ENCODE data around the gene KCNJ10. TPM values are rescaled to one million over a fixed set of nuclear protein-coding genes. Genes with fewer than 3 reads are reported as not detected.

Gene KCNJ10
- total and polyA plus RNA-seq, 2 of the 13 experiments (the other 11 are each of a cell fraction or from before 2014, with no cell fraction given) = 4.4 to 10.3 TPM

DNA sequence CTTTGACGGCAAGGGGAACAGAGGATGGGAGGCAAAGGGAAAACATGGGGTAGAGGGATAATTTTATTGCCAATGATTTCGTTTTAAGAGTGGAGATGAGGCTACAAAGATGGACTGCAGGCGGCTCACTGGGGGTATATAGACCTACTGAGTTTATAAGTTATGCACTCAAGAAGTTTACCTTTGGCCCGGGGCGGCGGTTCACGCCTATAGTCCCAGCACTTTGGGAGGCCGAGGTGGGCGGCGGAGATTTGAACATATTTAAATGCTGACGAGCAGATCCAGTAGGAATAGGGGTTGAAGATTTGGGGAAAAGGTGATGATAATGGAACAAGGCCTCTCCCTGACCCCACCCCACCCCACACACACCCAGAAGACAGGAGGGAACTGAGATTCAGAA, 107.8 kb downstream of the KCNJ10 start (continued):
- TF ChIP-seq MAZ (IDR thresholded peaks at IDR 0.05; ENCODE audit: borderline replicate concordance, low read depth, low read length) (no peak), MAZ (CRISPR knock-in tag; IDR thresholded peaks at IDR 0.05; ENCODE audit: low read depth) (no peak), GFI1 (CRISPR knock-in tag; IDR thresholded peaks at IDR 0.05; ENCODE audit: borderline replicate concordance) (no peak), TBP (CRISPR knock-in tag; IDR thresholded peaks at IDR 0.05) (no peak), ZSCAN21 (CRISPR knock-in tag; IDR thresholded peaks at IDR 0.05; ENCODE audit: borderline replicate concordance) (no peak), SMARCC2 (IDR thresholded peaks at IDR 0.05) (no peak), HOXA3 (CRISPR knock-in tag; IDR thresholded peaks at IDR 0.05) (no peak)

DNA sequence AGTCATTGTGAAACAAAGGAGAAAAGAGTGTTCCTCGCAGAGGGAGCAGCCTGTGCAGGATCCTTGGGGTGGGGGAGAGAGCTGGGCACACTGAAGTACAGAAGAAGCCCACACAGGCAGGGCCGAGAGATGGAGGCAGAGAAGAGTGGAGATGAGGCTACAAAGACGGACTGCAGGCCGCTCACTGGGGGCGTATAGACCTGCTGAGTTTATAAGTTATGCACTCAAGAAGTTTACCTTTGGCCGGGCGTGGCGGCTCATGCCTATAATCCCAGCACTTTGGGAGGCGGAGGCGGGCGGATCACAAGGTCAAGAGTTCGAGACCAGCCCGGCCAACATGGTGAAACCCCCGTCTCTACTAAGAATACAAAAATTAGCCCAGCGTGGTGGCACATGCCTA, 108.3 kb downstream of the KCNJ10 start:
- DNase-seq (ENCODE audit: low spot score) (no peak), ATAC-seq (no peak), FAIRE-seq (no peak)
- no peak overlapping the region for H2AFZ ChIP-seq (ENCODE audit: low read length)
- no peaks in the 10 kb centered on the region for H4K20me1 ChIP-seq (ENCODE audit: insufficient read depth, low read length)
- no peaks in the 10 kb centered on the region for H3K79me2 ChIP-seq (ENCODE audit: insufficient read depth, low read length)
- in situ Hi-C loops (cut with HindIII; ENCODE audit: extremely low pct_ligation_motif_present, low pct_unique_long_range_greater_than_20kb) (no loop called here), intact Hi-C loops (cut with micrococcal nuclease; ENCODE audit: unreplicated experiment) (no loop called here)
- H3K36me3 ChIP-seq (replicated peaks in 1 of 2; ENCODE audit: control insufficient read depth in 1 of 2, insufficient read depth in 2 of 2, low read length in 2 of 2) = no peaks in the 10 kb centered on the region
- no peaks in the 10 kb centered on the region for H3K9me3 ChIP-seq (ENCODE audit: low read length)
- no TSS peak for BruUV-seq (replicated peaks)
- no peaks in the 10 kb centered on the region for H3K4me1 ChIP-seq (ENCODE audit: insufficient read depth, low read length)
- 38% methylated on average over 15 of the region's 15 CpGs for WGBS (ENCODE audit: low lambda C conversion rate)
- no peak overlapping the region for H3K4me3 ChIP-seq (replicated peaks in 1 of 3; ENCODE audit: insufficient read depth in 1 of 3, low read depth in 2 of 3, low read length in 3 of 3)
- peaks cover 0 to 25% of the 10 kb centered on the region in 2 experiments; a peak in 3 of 5 replicates for H3K27me3 ChIP-seq (ENCODE audit: control insufficient read depth in 1 of 2, insufficient read depth in 2 of 2, low read length in 2 of 2)
- CTCF ChIA-PET (ENCODE audit: low intra/inter-chr PET ratio, low total read pairs) = no interaction called here
- no peak overlapping the region for H3K9ac ChIP-seq (ENCODE audit: insufficient read depth, low read depth, low read length)
- no peak overlapping the region for H3K27ac ChIP-seq (ENCODE audit: extremely low read length, insufficient read depth, low read length)
- POLR2A ChIA-PET = no interaction called here
- no peak overlapping the region for H3K4me2 ChIP-seq (ENCODE audit: low read depth, low read length)
- no peak for TF ChIP-seq ZNF101 (CRISPR knock-in tag; IDR thresholded peaks at IDR 0.05; ENCODE audit: borderline replicate concordance, low read depth)
- TF ChIP-seq SAP130 (CRISPR knock-in tag; IDR thresholded peaks at IDR 0.05; ENCODE audit: low read depth) = no peak
- no peak for TF ChIP-seq HNF4G (IDR thresholded peaks at IDR 0.05; ENCODE audit: borderline replicate concordance, low read depth, low read length)
- TF ChIP-seq HNF4G (CRISPR knock-in tag; IDR thresholded peaks at IDR 0.05; ENCODE audit: borderline replicate concordance, low read depth) = no peak
- TF ChIP-seq, protein P1, sequence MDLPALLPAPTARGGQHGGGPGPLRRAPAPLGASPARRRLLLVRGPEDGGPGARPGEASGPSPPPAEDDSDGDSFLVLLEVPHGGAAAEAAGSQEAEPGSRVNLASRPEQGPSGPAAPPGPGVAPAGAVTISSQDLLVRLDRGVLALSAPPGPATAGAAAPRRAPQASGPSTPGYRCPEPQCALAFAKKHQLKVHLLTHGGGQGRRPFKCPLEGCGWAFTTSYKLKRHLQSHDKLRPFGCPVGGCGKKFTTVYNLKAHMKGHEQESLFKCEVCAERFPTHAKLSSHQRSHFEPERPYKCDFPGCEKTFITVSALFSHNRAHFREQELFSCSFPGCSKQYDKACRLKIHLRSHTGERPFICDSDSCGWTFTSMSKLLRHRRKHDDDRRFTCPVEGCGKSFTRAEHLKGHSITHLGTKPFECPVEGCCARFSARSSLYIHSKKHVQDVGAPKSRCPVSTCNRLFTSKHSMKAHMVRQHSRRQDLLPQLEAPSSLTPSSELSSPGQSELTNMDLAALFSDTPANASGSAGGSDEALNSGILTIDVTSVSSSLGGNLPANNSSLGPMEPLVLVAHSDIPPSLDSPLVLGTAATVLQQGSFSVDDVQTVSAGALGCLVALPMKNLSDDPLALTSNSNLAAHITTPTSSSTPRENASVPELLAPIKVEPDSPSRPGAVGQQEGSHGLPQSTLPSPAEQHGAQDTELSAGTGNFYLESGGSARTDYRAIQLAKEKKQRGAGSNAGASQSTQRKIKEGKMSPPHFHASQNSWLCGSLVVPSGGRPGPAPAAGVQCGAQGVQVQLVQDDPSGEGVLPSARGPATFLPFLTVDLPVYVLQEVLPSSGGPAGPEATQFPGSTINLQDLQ (CRISPR knock-in tag; IDR thresholded peaks at IDR 0.05) = no peak
- TF ChIP-seq, protein P2, sequence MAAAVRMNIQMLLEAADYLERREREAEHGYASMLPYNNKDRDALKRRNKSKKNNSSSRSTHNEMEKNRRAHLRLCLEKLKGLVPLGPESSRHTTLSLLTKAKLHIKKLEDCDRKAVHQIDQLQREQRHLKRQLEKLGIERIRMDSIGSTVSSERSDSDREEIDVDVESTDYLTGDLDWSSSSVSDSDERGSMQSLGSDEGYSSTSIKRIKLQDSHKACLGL (CRISPR knock-in tag; IDR thresholded peaks at IDR 0.05) = no peak
- no peak for TF ChIP-seq TEAD3 (CRISPR knock-in tag; optimal IDR thresholded peaks at IDR 0.05; ENCODE audit: borderline replicate concordance)
- no peak for TF ChIP-seq ZNF335 (CRISPR knock-in tag; IDR thresholded peaks at IDR 0.05)
- TF ChIP-seq ZNF557 (CRISPR knock-in tag; IDR thresholded peaks at IDR 0.05) = no peak
- no peak for TF ChIP-seq HNRNPLL (IDR thresholded peaks at IDR 0.05; ENCODE audit: low read depth, low read length, poor library complexity, severe bottlenecking)
- TF ChIP-seq ZNF225 (CRISPR knock-in tag; IDR thresholded peaks at IDR 0.05) = no peak
- TF ChIP-seq, protein P3, sequence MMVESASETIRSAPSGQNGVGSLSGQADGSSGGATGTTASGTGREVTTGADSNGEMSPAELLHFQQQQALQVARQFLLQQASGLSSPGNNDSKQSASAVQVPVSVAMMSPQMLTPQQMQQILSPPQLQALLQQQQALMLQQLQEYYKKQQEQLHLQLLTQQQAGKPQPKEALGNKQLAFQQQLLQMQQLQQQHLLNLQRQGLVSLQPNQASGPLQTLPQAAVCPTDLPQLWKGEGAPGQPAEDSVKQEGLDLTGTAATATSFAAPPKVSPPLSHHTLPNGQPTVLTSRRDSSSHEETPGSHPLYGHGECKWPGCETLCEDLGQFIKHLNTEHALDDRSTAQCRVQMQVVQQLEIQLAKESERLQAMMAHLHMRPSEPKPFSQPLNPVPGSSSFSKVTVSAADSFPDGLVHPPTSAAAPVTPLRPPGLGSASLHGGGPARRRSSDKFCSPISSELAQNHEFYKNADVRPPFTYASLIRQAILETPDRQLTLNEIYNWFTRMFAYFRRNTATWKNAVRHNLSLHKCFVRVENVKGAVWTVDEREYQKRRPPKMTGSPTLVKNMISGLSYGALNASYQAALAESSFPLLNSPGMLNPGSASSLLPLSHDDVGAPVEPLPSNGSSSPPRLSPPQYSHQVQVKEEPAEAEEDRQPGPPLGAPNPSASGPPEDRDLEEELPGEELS (CRISPR knock-in tag; IDR thresholded peaks at IDR 0.05) = no peak

All from HepG2 (cell line).